Testis (tissue), 2 donors: Measurements from ENCODE around the gene ABTB2.

ENCODE experiments used
- POLR2A ChIP-seq: fragments of 450-650 bp; IDR thresholded peaks from one replicate; pipeline ENCODE4 v1.6.1; 2017; ENCODE audit warnings: antibody characterized with exemption, mild to moderate bottlenecking, moderate library complexity
- TF ChIP-seq, protein P1 (sequence below), 3 experiments: fragments of 450-650 bp in 2 of 3; fragments of 200-600 bp in 1 of 3; sonication (generic) in 1 of 3; IDR thresholded peaks; one replicate each; pipeline ENCODE4 v1.5.1; 2016 to 2019; ENCODE audit warnings: antibody characterized with exemption in 3 of 3, mild to moderate bottlenecking in 2 of 3, moderate library complexity in 1 of 3

DNA sequence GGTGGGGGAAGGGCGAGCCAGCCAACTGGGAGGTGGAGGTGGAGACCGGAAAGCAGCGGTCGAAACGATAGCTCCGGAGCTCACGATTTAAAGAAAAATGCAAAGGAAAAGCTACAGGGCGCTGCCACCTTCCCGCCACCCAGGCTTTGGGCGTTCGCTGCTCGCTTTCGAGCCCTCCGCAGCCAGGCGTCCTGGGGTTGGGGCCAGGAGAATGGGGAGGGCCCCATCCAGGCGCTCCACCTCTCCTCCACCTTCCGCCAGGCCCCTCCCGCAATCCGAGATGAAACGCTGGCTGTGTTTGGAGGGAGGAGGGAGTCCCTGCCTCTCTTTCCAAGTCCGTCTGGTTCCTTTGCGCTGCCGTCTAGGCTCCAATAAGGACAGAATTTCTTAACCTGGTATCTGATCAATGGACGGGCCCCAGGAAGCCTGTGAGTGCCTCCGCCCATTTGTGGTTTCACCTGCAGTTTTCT is 483 bp upstream of the ABTB2 start:
- TF ChIP-seq, protein P1, sequence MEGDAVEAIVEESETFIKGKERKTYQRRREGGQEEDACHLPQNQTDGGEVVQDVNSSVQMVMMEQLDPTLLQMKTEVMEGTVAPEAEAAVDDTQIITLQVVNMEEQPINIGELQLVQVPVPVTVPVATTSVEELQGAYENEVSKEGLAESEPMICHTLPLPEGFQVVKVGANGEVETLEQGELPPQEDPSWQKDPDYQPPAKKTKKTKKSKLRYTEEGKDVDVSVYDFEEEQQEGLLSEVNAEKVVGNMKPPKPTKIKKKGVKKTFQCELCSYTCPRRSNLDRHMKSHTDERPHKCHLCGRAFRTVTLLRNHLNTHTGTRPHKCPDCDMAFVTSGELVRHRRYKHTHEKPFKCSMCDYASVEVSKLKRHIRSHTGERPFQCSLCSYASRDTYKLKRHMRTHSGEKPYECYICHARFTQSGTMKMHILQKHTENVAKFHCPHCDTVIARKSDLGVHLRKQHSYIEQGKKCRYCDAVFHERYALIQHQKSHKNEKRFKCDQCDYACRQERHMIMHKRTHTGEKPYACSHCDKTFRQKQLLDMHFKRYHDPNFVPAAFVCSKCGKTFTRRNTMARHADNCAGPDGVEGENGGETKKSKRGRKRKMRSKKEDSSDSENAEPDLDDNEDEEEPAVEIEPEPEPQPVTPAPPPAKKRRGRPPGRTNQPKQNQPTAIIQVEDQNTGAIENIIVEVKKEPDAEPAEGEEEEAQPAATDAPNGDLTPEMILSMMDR (IDR thresholded peaks at IDR 0.05), result no peak
- TF ChIP-seq POLR2A, result no peak
